Measurements from ENCODE around the gene PRR23E.

PRR23E gene

DNA sequence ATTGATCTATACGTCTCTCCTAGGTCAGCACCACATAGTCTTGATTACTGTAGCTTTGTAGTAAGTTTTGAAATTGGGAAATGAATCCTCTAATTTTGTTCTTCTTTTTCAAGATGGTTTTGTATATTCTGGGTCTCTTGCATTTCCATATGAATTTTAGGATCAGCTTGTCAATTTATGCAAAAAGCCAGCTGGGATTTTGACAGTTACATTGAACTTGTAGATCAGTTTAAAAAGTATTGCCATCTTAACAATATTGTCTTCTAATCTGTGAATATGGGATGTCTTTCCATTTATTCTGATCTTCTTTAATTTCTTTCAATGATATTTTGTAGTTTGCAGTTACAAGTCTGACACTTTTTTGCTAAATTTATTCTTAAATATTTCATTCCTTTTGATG, 5.6 kb upstream of the PRR23E start:
- no peak overlapping the region for H3K27ac ChIP-seq
- TF ChIP-seq, protein P1, sequence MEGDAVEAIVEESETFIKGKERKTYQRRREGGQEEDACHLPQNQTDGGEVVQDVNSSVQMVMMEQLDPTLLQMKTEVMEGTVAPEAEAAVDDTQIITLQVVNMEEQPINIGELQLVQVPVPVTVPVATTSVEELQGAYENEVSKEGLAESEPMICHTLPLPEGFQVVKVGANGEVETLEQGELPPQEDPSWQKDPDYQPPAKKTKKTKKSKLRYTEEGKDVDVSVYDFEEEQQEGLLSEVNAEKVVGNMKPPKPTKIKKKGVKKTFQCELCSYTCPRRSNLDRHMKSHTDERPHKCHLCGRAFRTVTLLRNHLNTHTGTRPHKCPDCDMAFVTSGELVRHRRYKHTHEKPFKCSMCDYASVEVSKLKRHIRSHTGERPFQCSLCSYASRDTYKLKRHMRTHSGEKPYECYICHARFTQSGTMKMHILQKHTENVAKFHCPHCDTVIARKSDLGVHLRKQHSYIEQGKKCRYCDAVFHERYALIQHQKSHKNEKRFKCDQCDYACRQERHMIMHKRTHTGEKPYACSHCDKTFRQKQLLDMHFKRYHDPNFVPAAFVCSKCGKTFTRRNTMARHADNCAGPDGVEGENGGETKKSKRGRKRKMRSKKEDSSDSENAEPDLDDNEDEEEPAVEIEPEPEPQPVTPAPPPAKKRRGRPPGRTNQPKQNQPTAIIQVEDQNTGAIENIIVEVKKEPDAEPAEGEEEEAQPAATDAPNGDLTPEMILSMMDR (IDR thresholded peaks at IDR 0.05; ENCODE audit: low read depth, low read length): no peak
- H3K27me3 ChIP-seq (ENCODE audit: insufficient read depth, low read depth, severe bottlenecking): no peaks in the 10 kb centered on the region
- no peak overlapping the region for H3K4me3 ChIP-seq (ENCODE audit: low read depth, low read length)
- no peak for DNase-seq
- H3K36me3 ChIP-seq: no peaks in the 10 kb centered on the region
- H3K9me3 ChIP-seq (ENCODE audit: severe bottlenecking): peaks cover 8% of the 10 kb centered on the region

DNA sequence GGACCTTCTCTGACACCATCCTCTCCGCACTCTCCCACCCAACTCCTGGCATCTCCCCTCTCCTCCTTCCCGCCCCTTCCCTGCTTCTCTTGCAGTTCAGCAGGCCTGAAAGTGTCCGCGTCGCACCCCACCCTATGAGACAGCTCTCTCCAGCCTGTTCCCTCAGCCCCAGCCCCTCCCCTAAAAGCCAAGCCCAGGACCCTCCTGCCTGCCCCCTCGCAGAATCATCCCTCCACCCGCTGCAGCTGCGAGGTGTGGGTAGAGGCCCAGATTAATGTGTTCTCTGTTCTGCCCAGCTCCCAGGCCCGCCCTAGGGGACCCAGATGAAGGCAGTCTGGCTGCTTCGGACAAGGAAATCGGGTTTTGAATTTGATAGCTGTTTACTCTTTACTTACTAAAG, 410 bp downstream of the PRR23E start:
- Histone ChIP-seq H3K4me3 (ENCODE audit: low read depth, low read length) (no peak overlapping the region), H3K9me3 (ENCODE audit: severe bottlenecking) (peaks cover 8% of the 10 kb centered on the region), H3K36me3 (no peaks in the 10 kb centered on the region), H3K27ac (no peak overlapping the region), H3K27me3 (ENCODE audit: insufficient read depth, low read depth, severe bottlenecking) (no peaks in the 10 kb centered on the region)
- TF ChIP-seq, protein P1 (IDR thresholded peaks at IDR 0.05; ENCODE audit: low read depth, low read length): no peak
- no peak for DNase-seq

DNA sequence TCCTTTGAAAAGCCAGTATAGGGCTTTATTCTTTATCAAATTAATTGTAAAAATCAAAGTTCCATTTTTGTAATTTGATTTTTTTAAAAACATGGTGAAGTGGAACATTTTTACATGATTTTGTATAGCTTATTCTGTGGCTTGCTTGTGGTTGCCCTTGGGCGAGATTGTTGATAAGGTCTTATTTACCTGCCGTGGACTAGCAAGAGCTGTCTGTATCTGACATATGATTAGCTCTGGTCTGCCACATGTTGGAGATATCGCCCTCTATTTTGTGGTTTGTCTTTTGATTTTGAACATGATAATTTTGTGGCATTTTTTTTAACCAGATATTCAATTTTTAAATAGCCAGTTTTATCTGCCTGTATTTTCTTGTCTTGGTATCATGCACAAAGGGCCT, 844 bp downstream of the PRR23E start:
- TF ChIP-seq, protein P1 (IDR thresholded peaks at IDR 0.05; ENCODE audit: low read depth, low read length): no peak
- no peaks in the 10 kb centered on the region for H3K27me3 ChIP-seq (ENCODE audit: insufficient read depth, low read depth, severe bottlenecking)
- no peaks in the 10 kb centered on the region for H3K36me3 ChIP-seq

DNA sequence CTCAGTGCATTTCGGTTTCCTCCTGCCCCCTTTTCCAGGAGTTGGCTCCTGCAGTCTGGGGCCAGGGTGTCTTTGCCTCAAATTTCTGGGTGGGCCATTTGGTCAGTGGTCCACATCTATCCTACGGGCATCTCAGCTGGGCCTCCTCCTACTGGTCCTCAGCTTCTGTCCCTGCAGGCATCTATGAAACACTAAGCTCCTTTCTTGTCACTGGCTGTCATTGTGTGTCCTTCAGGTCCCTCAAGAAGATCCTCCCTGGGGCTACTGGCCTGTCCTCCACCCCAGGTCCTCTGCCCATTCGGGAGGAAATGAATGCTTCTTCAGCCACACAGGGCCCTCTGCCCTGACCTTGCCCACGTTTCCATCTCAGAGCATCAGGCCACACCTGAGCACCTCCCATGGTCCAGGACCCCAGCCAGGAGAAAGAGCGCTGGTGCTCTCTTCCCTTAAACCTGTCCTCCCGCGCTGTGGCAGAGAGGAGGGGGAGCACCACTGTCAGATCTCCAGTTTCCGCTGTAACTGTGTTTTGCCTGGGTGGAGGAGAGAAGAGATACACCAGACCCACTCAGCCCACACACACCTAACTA, 1.8 kb downstream of the PRR23E start:
- H3K36me3 ChIP-seq: no peaks in the 10 kb centered on the region
- TF ChIP-seq, protein P1 (IDR thresholded peaks at IDR 0.05; ENCODE audit: low read depth, low read length): no peak
- no peak for DNase-seq
- no peak overlapping the region for H3K4me3 ChIP-seq (ENCODE audit: low read depth, low read length)
- no peaks in the 10 kb centered on the region for H3K27me3 ChIP-seq (ENCODE audit: insufficient read depth, low read depth, severe bottlenecking)
- no peak overlapping the region for H3K27ac ChIP-seq
- H3K9me3 ChIP-seq (ENCODE audit: severe bottlenecking): peaks cover 8% of the 10 kb centered on the region

More for the DNA sequence above, 844 bp downstream of the PRR23E start:
- DNase-seq: no peak
- Histone ChIP-seq H3K27ac (no peak overlapping the region), H3K9me3 (ENCODE audit: severe bottlenecking) (peaks cover 8% of the 10 kb centered on the region), H3K4me3 (ENCODE audit: low read depth, low read length) (no peak overlapping the region)

DNA sequence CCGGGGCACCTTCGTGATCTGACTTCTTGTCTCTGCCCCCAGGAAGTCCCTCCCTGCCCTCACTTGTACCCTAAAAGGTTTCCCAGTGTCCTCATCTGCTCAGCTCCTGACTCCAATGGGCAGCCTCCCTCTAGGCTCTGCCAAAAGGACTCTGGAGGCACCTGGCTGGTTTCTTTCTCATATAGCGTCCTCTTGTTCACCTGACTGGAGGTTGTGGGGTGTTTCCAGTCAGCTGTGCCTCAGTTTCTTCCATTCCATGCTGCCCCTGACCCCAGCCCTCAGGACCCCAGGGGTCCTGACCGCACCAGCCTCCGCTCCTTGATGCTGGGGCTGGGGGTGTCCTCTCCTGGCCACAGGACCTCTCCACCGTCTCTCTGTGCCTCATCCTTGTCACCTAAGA, 2.5 kb downstream of the PRR23E start:
- Histone ChIP-seq H3K27me3 (ENCODE audit: insufficient read depth, low read depth, severe bottlenecking) (no peaks in the 10 kb centered on the region), H3K9me3 (ENCODE audit: severe bottlenecking) (peaks cover 8% of the 10 kb centered on the region), H3K36me3 (no peaks in the 10 kb centered on the region), H3K4me3 (ENCODE audit: low read depth, low read length) (no peak overlapping the region), H3K27ac (no peak overlapping the region)
- TF ChIP-seq, protein P1 (IDR thresholded peaks at IDR 0.05; ENCODE audit: low read depth, low read length): no peak
- DNase-seq: no peak

DNA sequence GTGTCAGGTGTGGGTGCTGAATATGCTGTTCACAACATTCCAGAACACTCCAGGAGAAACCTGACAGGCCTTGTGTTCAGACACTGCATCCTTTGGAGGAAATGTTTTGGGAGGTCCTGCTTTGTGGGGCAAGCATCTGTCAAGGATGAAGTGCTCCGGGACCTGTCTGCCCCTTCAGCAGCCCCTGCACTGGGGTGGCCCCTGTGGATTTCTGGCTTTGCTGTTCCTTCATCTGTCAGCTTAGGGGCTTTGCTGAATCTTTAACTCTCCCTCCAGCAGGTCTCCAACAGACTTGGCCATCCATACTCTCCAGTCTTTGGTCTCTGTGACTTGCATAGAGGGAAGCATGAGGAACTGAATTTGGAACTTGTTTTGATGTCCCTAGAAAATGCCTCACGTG, 3.1 kb downstream of the PRR23E start:
- TF ChIP-seq, protein P1 (IDR thresholded peaks at IDR 0.05; ENCODE audit: low read depth, low read length): no peak
- H3K9me3 ChIP-seq (ENCODE audit: severe bottlenecking): peaks cover 3% of the 10 kb centered on the region
- no peak for DNase-seq
- no peak overlapping the region for H3K27ac ChIP-seq
- H3K4me3 ChIP-seq (ENCODE audit: low read depth, low read length): no peak overlapping the region
- H3K36me3 ChIP-seq: no peaks in the 10 kb centered on the region
- no peaks in the 10 kb centered on the region for H3K27me3 ChIP-seq (ENCODE audit: insufficient read depth, low read depth, severe bottlenecking)
